Stomach (tissue), 9 donors: ENCODE measurements around the gene BBS9. TPM values are rescaled to one million over a fixed set of nuclear protein-coding genes. Genes with fewer than 3 reads are reported as not detected.

ENCODE experiments used
- DNase-seq, 2 donors: peaks; one replicate each; pipeline versions ENCODE4 v3.0.0 to v3.0.0-alpha.2; 2013 to 2019
- H3K27ac ChIP-seq, 5 donors: fragments of 200-600 bp in 4 of 5; sonication (generic) in 4 of 5; one replicate each; pipeline ENCODE4 v1.5.1; 2013 to 2019; ENCODE audit warnings: mild to moderate bottlenecking in 1 of 5, moderate library complexity in 1 of 5
- H3K27me3 ChIP-seq, 3 donors: fragments of 200-600 bp; sonication (generic); one replicate each; pipeline ENCODE4 v1.5.1; 2017 to 2019; ENCODE audit warnings: mixed run types in 1 of 3
- H3K36me3 ChIP-seq, 4 donors: fragments of 200-600 bp; sonication (generic); 1 replicate in 3 of 4; 2 replicates in 1 of 4; pipeline ENCODE4 v1.5.1; 2016 to 2019
- H3K4me1 ChIP-seq, 4 donors: fragments of 200-600 bp; sonication (generic); one replicate each; pipeline ENCODE4 v1.5.1; 2016 to 2019
- H3K4me3 ChIP-seq, 4 donors: fragments of 200-600 bp; sonication (generic) in 3 of 4; one replicate each; pipeline ENCODE4 v1.5.1; 2016 to 2019; ENCODE audit warnings: mild to moderate bottlenecking in 1 of 4
- H3K9me3 ChIP-seq, 4 donors: fragments of 200-600 bp; sonication (generic); one replicate each; pipeline ENCODE4 v1.5.1; 2016 to 2019
- CTCF ChIP-seq, 7 experiments: fragments of 450-650 bp in 4 of 7; fragments of 200-600 bp in 3 of 7; sonication (generic) in 3 of 7; IDR thresholded peaks; one replicate each; pipeline ENCODE4 v1.5.1; 2016 to 2019; ENCODE audit warnings: antibody characterized with exemption in 7 of 7, control low read depth in 2 of 7, mild to moderate bottlenecking in 1 of 7
- EP300 ChIP-seq: sonication (generic); formaldehyde crosslinking; IDR thresholded peaks from one replicate; pipeline ENCODE4 v1.6.1; 2017; ENCODE audit warnings: antibody characterized with exemption
- POLR2A ChIP-seq, 4 donors: fragments of 450-650 bp; IDR thresholded peaks; one replicate each; pipeline ENCODE4 v1.6.1; 2016; ENCODE audit warnings: antibody characterized with exemption in 4 of 4, control low read depth in 2 of 4, mild to moderate bottlenecking in 1 of 4, moderate library complexity in 1 of 4
- POLR2AphosphoS5 ChIP-seq, 3 donors: sonication (generic); formaldehyde crosslinking; IDR thresholded peaks; one replicate each; pipeline ENCODE4 v1.6.1; 2016; ENCODE audit warnings: antibody characterized with exemption in 3 of 3
- WGBS, 5 donors: extraction: QIAGEN DNeasy Blood & Tissue Kit in 3 of 5; methylation state at CpG; one replicate each; pipeline versions ENCODE4 v1.1.5 to v1.1.7; 2013 to 2018; 5-methylcytosine and 5-hydroxymethylcytosine counted together
- intact Hi-C: fragments of 100-400 bp; cut with DNase I; formaldehyde crosslinking; loops from one replicate; pipeline ENCODE4 v1.15.1; 2023; ENCODE audit warnings: low total_unique reads
- polyA plus RNA-seq, 3 donors: library from polyadenylated mRNA; stranded (reverse); fragments of 200-250 nt; gene quantifications; one replicate each; pipeline ENCODE4 v1.2.3, GENCODE V29; 2013
- total RNA-seq, 5 donors: library from RNA; depleted of rRNA; stranded (reverse); fragments of >200 nt; gene quantifications; one replicate each; pipeline versions ENCODE4 v1.1.0 to v1.2.3, GENCODE V29; 2014 to 2016
- donor health status: healthy with polysubstance abuse.
- donor health status: Bipolar disorder and iron deficiency.
- donor health status: healthy.

BBS9 gene
- total and polyA plus RNA-seq, 8 donors, result 3.2 to 43.9 (median 5.9) TPM

DNA sequence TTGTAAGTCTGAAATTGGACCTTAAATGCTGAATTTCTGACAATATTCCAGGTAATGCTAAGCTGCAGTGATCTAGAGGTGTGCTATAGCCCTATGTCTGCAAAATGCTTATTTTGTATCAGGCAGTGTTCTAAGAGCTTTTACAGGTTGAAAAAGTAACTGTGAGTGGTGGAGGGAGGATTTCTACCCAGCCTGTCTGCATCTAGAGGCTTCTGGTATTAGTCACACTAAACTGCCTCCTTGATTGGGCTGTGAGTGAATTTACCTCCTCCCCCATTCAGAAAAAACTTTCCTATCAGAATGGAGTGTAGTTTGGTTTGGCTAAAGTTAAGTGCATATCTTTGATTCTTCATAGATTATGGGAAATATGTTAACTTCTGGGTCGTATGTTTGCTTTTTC lies 56.8 kb downstream of the BBS9 start:
- no peaks in the 10 kb centered on the region for H3K9me3 ChIP-seq

GRCh38 chr7:33190688-33191304 lies 61.4 kb downstream of the BBS9 start:
- peaks cover 0 to 15% (median 6%) of the 10 kb centered on the region in 4 donors for H3K4me1 ChIP-seq
- DNase-seq, result no peak
- H3K27ac ChIP-seq, result no peak overlapping the region
- no peak overlapping the region for H3K4me3 ChIP-seq
- H3K27me3 ChIP-seq, result no peaks in the 10 kb centered on the region
- no peak for TF ChIP-seq POLR2AphosphoS5 (IDR thresholded peaks at IDR 0.05)
- TF ChIP-seq CTCF (IDR thresholded peaks at IDR 0.05), result no peak
- TF ChIP-seq POLR2A (IDR thresholded peaks at IDR 0.05), result no peak
- TF ChIP-seq EP300, result no peak
- H3K36me3 ChIP-seq, result no peaks in the 10 kb centered on the region
- peaks cover 0 to 3% (median 0%) of the 10 kb centered on the region in 4 donors for H3K9me3 ChIP-seq
- intact Hi-C loops, result no loop called here
- 88 to 94% (median 91%) methylated on average over 2 of the region's 2 CpGs for WGBS, 5 donors

More for the DNA sequence above, 56.8 kb downstream of the BBS9 start:
- Histone ChIP-seq H3K4me3 (no peak overlapping the region), H3K27me3 (no peaks in the 10 kb centered on the region), H3K36me3 (peaks cover 0 to under 1% (median 0%) of the 10 kb centered on the region in 4 donors), H3K27ac (no peak overlapping the region), H3K4me1 (peaks cover 0 to 18% (median 7%) of the 10 kb centered on the region in 4 donors)
- TF ChIP-seq EP300 (no peak), CTCF (IDR thresholded peaks at IDR 0.05) (no peak), POLR2A (IDR thresholded peaks at IDR 0.05) (no peak), POLR2AphosphoS5 (IDR thresholded peaks at IDR 0.05) (no peak)
- DNase-seq, result no peak
- intact Hi-C loops, result no loop called here
- WGBS, 5 donors, result 23 to 56% (median 39%) methylated on average over 1 of the region's 1 CpG

GRCh38 chr7:33191340-33191739 lies 62.0 kb downstream of the BBS9 start:
- Histone ChIP-seq H3K4me1 (peaks cover 0 to 12% (median 5%) of the 10 kb centered on the region in 4 donors), H3K27ac (no peak overlapping the region), H3K9me3 (peaks cover 0 to 3% (median 0%) of the 10 kb centered on the region in 4 donors), H3K4me3 (no peak overlapping the region), H3K27me3 (no peaks in the 10 kb centered on the region), H3K36me3 (no peaks in the 10 kb centered on the region)
- intact Hi-C loops, result no loop called here
- no peak for TF ChIP-seq EP300
- TF ChIP-seq POLR2AphosphoS5 (IDR thresholded peaks at IDR 0.05), result no peak
- no peak for TF ChIP-seq CTCF (IDR thresholded peaks at IDR 0.05)
- no peak for TF ChIP-seq POLR2A (IDR thresholded peaks at IDR 0.05)
- DNase-seq, result peak; percentile 26 to 48

DNA sequence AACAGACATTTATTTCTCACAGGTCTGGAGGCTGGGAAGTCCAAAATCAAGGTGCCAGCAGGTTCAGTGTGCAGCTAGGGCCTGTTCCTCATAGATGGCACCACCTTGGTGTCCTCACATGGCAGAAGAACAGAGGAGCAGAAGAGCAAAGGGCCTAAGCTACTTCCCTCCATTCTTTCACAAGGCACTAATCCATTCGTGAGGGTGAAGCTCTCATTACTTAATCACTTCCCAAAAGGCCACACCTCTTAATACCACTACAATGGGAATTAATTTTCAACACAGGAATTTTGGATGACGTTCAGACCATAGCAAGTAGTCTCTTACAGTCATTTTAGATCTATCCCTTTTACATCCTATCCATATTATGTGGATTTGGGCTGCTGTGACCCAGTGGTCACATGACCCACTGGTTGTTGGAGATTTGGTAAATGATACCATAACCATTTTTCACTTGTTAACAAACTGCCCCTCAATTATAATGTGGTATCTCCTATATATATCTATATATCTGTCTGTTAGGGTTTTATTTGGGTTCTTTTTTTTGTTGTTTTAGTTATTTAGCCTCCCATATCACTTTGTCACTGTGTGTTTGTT lies 63.4 kb downstream of the BBS9 start:
- Histone ChIP-seq H3K4me3 (no peak overlapping the region), H3K27me3 (no peaks in the 10 kb centered on the region), H3K36me3 (no peaks in the 10 kb centered on the region), H3K4me1 (peaks cover 0 to 12% (median 4%) of the 10 kb centered on the region in 4 donors), H3K9me3 (peaks cover 0 to 3% (median 0%) of the 10 kb centered on the region in 4 donors), H3K27ac (no peak overlapping the region)
- intact Hi-C loops, result no loop called here
- TF ChIP-seq POLR2AphosphoS5 (IDR thresholded peaks at IDR 0.05), result no peak
- TF ChIP-seq POLR2A (IDR thresholded peaks at IDR 0.05), result no peak
- no peak for TF ChIP-seq EP300
- no peak for TF ChIP-seq CTCF (IDR thresholded peaks at IDR 0.05)
- WGBS, 5 donors, result 73 to 89% (median 82%) methylated on average over 2 of the region's 2 CpGs
- DNase-seq, result no peak
